ENCODE data around the gene POU2F1. TPM values are rescaled to one million over a fixed set of nuclear protein-coding genes. Genes with fewer than 3 reads are reported as not detected.
"Not testable (repeated sequence)": the region's sequence is repeated elsewhere in the genome, so short reads cannot be mapped to it uniquely, and the experiment has no call there.

POU2F1 gene
- total RNA-seq, 1 donor from 2014 or later: 7.2 TPM

- TF ChIP-seq CTCF (conservative IDR thresholded peaks at IDR 0.05; ENCODE audit: low read depth, low read length): no peak
- DNase-seq (ENCODE audit: low read depth): no peak
Measured at GRCh38 chr1:167202049-167202448, 18.6 kb upstream of the POU2F1 start.

GRCh38 chr1:167205306-167206050, 15.2 kb upstream of the POU2F1 start:
- not testable (repeated sequence) for DNase-seq (ENCODE audit: low read depth); H3K4me3 ChIP-seq (ENCODE audit: low read depth, low read length)

More at GRCh38 chr1:167202049-167202448, 18.6 kb upstream of the POU2F1 start:
- no peak overlapping the region for H3K4me3 ChIP-seq (ENCODE audit: low read depth, low read length)

- H3K4me3 ChIP-seq (ENCODE audit: low read depth, low read length): no peak overlapping the region
- no peak for TF ChIP-seq CTCF (conservative IDR thresholded peaks at IDR 0.05; ENCODE audit: low read depth, low read length)
- no peak for DNase-seq (ENCODE audit: low read depth)
Measured at GRCh38 chr1:167206166-167206835, 14.4 kb upstream of the POU2F1 start.

- DNase-seq (ENCODE audit: low read depth): no peak
Measured at GRCh38 chr1:167207940-167208623, 12.6 kb upstream of the POU2F1 start.

DNA sequence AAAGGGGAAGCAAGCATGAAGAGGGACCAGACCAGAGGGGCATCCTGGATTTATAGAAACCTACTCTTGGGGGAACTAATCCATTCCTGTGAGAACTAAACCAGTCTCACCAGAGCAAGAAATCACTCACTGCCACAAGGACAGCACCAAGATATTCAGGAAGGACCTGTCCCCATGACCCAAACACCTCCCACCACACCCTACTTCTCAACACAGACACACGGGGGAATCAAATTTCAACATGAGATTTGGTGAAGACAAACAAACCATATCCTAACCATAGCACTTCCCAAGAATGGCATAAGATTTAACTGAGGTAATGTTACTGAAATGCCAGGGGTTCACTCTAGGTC, 12.1 kb upstream of the POU2F1 start:
- no peak for DNase-seq (ENCODE audit: low read depth)
- no peak for TF ChIP-seq CTCF (conservative IDR thresholded peaks at IDR 0.05; ENCODE audit: low read depth, low read length)
- H3K4me3 ChIP-seq (ENCODE audit: low read depth, low read length): no peak overlapping the region

More at GRCh38 chr1:167207940-167208623, 12.6 kb upstream of the POU2F1 start:
- H3K4me3 ChIP-seq (ENCODE audit: low read depth, low read length): no peak overlapping the region
- TF ChIP-seq CTCF (conservative IDR thresholded peaks at IDR 0.05; ENCODE audit: low read depth, low read length): peak; percentile 28

- no peak for DNase-seq (ENCODE audit: low read depth)
Measured at GRCh38 chr1:167209044-167209443, 11.6 kb upstream of the POU2F1 start.

More at GRCh38 chr1:167209044-167209443, 11.6 kb upstream of the POU2F1 start:
- TF ChIP-seq CTCF (conservative IDR thresholded peaks at IDR 0.05; ENCODE audit: low read depth, low read length): no peak
- H3K4me3 ChIP-seq (ENCODE audit: low read depth, low read length): no peak overlapping the region
